Measurements from ENCODE around the gene S100A10. TPM values are rescaled to one million over a fixed set of nuclear protein-coding genes. Genes with fewer than 3 reads are reported as not detected.

Gene S100A10
- total and polyA plus RNA-seq, 2 experiments from 2014 or later = 35.9 to 634 TPM

GRCh38 chr1:151952811-151953210 lies 40.8 kb downstream of the S100A10 start (continued):
- TF ChIP-seq REST (IDR thresholded peaks at IDR 0.05; ENCODE audit: unreplicated experiment) = no peak
- TF ChIP-seq CTCF (conservative IDR thresholded peaks at IDR 0.05; ENCODE audit: low read depth in 2 of 2) = no peak

GRCh38 chr1:151949371-151950193 lies 44.1 kb downstream of the S100A10 start:
- Histone ChIP-seq H3K27me3 (ENCODE audit: insufficient read depth) (no peaks in the 10 kb centered on the region), H3K27ac (ENCODE audit: low read depth) (no peak overlapping the region), H3K4me3 (no peak overlapping the region), H3F3A (replicated peaks; ENCODE audit: low read depth) (no peaks in the 10 kb centered on the region), H4K20me1 (replicated peaks; ENCODE audit: insufficient read depth) (no peaks in the 10 kb centered on the region), H3K9me2 (ENCODE audit: insufficient read depth) (peaks cover 8% of the 10 kb centered on the region), H3K4me2 (no peak overlapping the region), H3K79me2 (replicated peaks; ENCODE audit: insufficient read depth) (no peaks in the 10 kb centered on the region), H3K36me3 (ENCODE audit: insufficient read depth) (no peaks in the 10 kb centered on the region), H3K4me1 (ENCODE audit: insufficient read depth) (peaks cover 7% of the 10 kb centered on the region; the same call in 1 of the 2 replicates), H2AFZ (no peak overlapping the region)
- peaks cover 9% of the 10 kb centered on the region for H3K4me1 Mint-ChIP-seq
- peaks cover 7% of the 10 kb centered on the region for H3K27me3 Mint-ChIP-seq (ENCODE audit: insufficient read depth, low read depth, poor library complexity)
- H3K9me3 Mint-ChIP-seq = no peaks in the 10 kb centered on the region; the same call in 2 of the 3 replicates
- no peak for DNase-seq (ENCODE audit: low spot score)
- no peak for ATAC-seq
- no peak overlapping the region for H3K4me3 Mint-ChIP-seq
- H3K27ac Mint-ChIP-seq = no peak overlapping the region
- H3K36me3 Mint-ChIP-seq (ENCODE audit: low read depth) = no peaks in the 10 kb centered on the region
- TF ChIP-seq STAT1 (IDR thresholded peaks at IDR 0.05; ENCODE audit: unreplicated experiment) (no peak), JUNB (IDR thresholded peaks at IDR 0.05; ENCODE audit: unreplicated experiment) (no peak), ZNF114 (CRISPR knock-in tag; IDR thresholded peaks at IDR 0.05) (no peak), EZH2 (IDR thresholded peaks at IDR 0.05; ENCODE audit: low read depth, unreplicated experiment) (no peak), ZNF462 (CRISPR knock-in tag; IDR thresholded peaks at IDR 0.05) (no peak), POLR2AphosphoS5 (IDR thresholded peaks at IDR 0.05; ENCODE audit: low read depth) (no peak), CREB1 (CRISPR knock-in tag; IDR thresholded peaks at IDR 0.05; ENCODE audit: low read depth) (no peak), ETS1 (IDR thresholded peaks at IDR 0.05) (no peak)
